Natural killer cell (primary cell): ENCODE results near the gene ERC1. TPM values are rescaled to one million over a fixed set of nuclear protein-coding genes. Genes with fewer than 3 reads are reported as not detected.

Experiments used
- ATAC-seq, 3 donors: fragments of 150-1000 bp in 2 of 3; fragments of 200-7000 bp in 1 of 3; cut with Tn5 transposase; 1 replicate in 1 of 3; 2 replicates in 2 of 3; pipeline ENCODE4 v1.10.0; 2021; ENCODE audit warnings: mild to moderate bottlenecking in 2 of 3, moderate library complexity in 2 of 3
- DNase-seq, 2 donors: peaks; one replicate each; pipeline versions ENCODE4 v3.0.0 to v3.0.0-alpha.2; 2013 to 2021; ENCODE audit warnings: mixed read lengths in 1 of 2
- H3K27ac ChIP-seq: one replicate; pipeline ENCODE4 v1.5.1; 2013; ENCODE audit warnings: mild to moderate bottlenecking, low read length
- H3K27me3 ChIP-seq: one replicate; pipeline ENCODE4 v1.6.1; 2013; ENCODE audit warnings: low read length; ENCODE audit not compliant: control insufficient read depth, insufficient read depth
- H3K36me3 ChIP-seq: one replicate; pipeline ENCODE4 v1.6.1; 2013; ENCODE audit warnings: low read length; ENCODE audit not compliant: control insufficient read depth, insufficient read depth
- H3K4me1 ChIP-seq: one replicate; pipeline ENCODE4 v1.6.1; 2013; ENCODE audit warnings: low read length; ENCODE audit not compliant: control insufficient read depth, insufficient read depth
- H3K4me3 ChIP-seq: one replicate; pipeline ENCODE4 v1.5.1; 2013; ENCODE audit warnings: low read length
- H3K9me3 ChIP-seq: one replicate; pipeline ENCODE4 v1.6.1; 2013; ENCODE audit warnings: low read length; ENCODE audit not compliant: control insufficient read depth, insufficient read depth
- H3K27ac Mint-ChIP-seq, 2 donors: one replicate each; pipeline ENCODE4 v1.8.0; 2022; ENCODE audit warnings: mild to moderate bottlenecking in 2 of 2, mixed read lengths in 2 of 2, moderate library complexity in 1 of 2
- H3K27me3 Mint-ChIP-seq, 2 donors: one replicate each; pipeline ENCODE4 v1.8.0; 2022; ENCODE audit warnings: low read depth in 2 of 2, mixed read lengths in 2 of 2
- H3K36me3 Mint-ChIP-seq: one replicate; pipeline ENCODE4 v1.8.0; 2022; ENCODE audit warnings: mixed read lengths
- H3K4me1 Mint-ChIP-seq, 2 donors: one replicate each; pipeline ENCODE4 v1.8.0; 2022; ENCODE audit warnings: mixed read lengths in 2 of 2
- H3K4me3 Mint-ChIP-seq: one replicate; pipeline ENCODE4 v1.8.0; 2022; ENCODE audit warnings: mild to moderate bottlenecking, moderate library complexity, mixed read lengths
- H3K9me3 Mint-ChIP-seq, 2 donors: one replicate each; pipeline ENCODE4 v1.8.0; 2022; ENCODE audit warnings: mixed read lengths in 2 of 2
- CTCF ChIP-seq: fragments of 200-600 bp; IDR thresholded peaks from one replicate; pipeline ENCODE4 v1.8.0; 2022; ENCODE audit warnings: antibody characterized with exemption
- WGBS: methylation state at CpG from one replicate; pipeline ENCODE4 v1.1.7; 2013; ENCODE audit warnings: missing lambda C conversion rate; ENCODE audit not compliant: insufficient coverage; 5-methylcytosine and 5-hydroxymethylcytosine counted together
- intact Hi-C: fragments of 100-400 bp; cut with micrococcal nuclease; formaldehyde crosslinking; loops from one replicate; pipeline ENCODE4 v1.14.2; 2022
- total RNA-seq, 4 donors: library from RNA; stranded (reverse); fragments of 120-200 nt in 1 of 4; gene quantifications; one replicate each; pipeline versions ENCODE4 v1.2.3 to v1.2.4, GENCODE V29; 2013 to 2022

Gene ERC1
- total RNA-seq, 3 donors from 2014 or later (not counting 1 experiment from before 2014, with no cell fraction given) = 43.5 to 54.0 (median 44.9) TPM

GRCh38 chr12:1515428-1515827 lies 524.4 kb downstream of the ERC1 start:
- ATAC-seq (no peak), DNase-seq (no peak)
- no peak overlapping the region for H3K27ac Mint-ChIP-seq
- Histone ChIP-seq H3K36me3 (no peaks in the 10 kb centered on the region), H3K9me3 (no peaks in the 10 kb centered on the region), H3K27me3 (peaks cover 15% of the 10 kb centered on the region), H3K27ac (no peak overlapping the region), H3K4me3 (no peak overlapping the region), H3K4me1 (no peaks in the 10 kb centered on the region)
- H3K9me3 Mint-ChIP-seq = no peaks in the 10 kb centered on the region
- no CpG with 5 or more reads among the region's 1 CpG for WGBS
- H3K27me3 Mint-ChIP-seq = peaks cover 37 to 57% of the 10 kb centered on the region in 2 donors
- no peaks in the 10 kb centered on the region for H3K36me3 Mint-ChIP-seq
- no peak overlapping the region for H3K4me3 Mint-ChIP-seq
- TF ChIP-seq CTCF = no peak
- intact Hi-C loops = no loop called here
- peaks cover 0 to 5% of the 10 kb centered on the region in 2 donors for H3K4me1 Mint-ChIP-seq

- WGBS = 33% methylated on average over 1 of the region's 2 CpGs
- Mint-ChIP-seq H3K4me3 (no peak overlapping the region), H3K27me3 (peaks cover 36 to 60% of the 10 kb centered on the region in 2 donors), H3K27ac (no peak overlapping the region), H3K9me3 (no peaks in the 10 kb centered on the region), H3K4me1 (peaks cover 0 to 3% of the 10 kb centered on the region in 2 donors), H3K36me3 (no peaks in the 10 kb centered on the region)
- Histone ChIP-seq H3K36me3 (no peaks in the 10 kb centered on the region), H3K4me1 (no peaks in the 10 kb centered on the region), H3K27ac (no peak overlapping the region), H3K9me3 (no peaks in the 10 kb centered on the region), H3K27me3 (peaks cover 17% of the 10 kb centered on the region), H3K4me3 (no peak overlapping the region)
- TF ChIP-seq CTCF = no peak
- intact Hi-C loops = no loop called here
- DNase-seq = no peak
- ATAC-seq = no peak
Measured at GRCh38 chr12:1517007-1517406, 526.0 kb downstream of the ERC1 start.

GRCh38 chr12:1517734-1518525 lies 526.9 kb downstream of the ERC1 start:
- WGBS = 94% methylated on average over 6 of the region's 8 CpGs
- Histone ChIP-seq H3K4me1 (no peaks in the 10 kb centered on the region), H3K27ac (no peak overlapping the region), H3K27me3 (peaks cover 17% of the 10 kb centered on the region), H3K4me3 (no peak overlapping the region), H3K36me3 (no peaks in the 10 kb centered on the region), H3K9me3 (no peaks in the 10 kb centered on the region)
- Mint-ChIP-seq H3K4me1 (no peaks in the 10 kb centered on the region), H3K27ac (no peak overlapping the region), H3K36me3 (no peaks in the 10 kb centered on the region), H3K27me3 (peaks cover 29 to 53% of the 10 kb centered on the region in 2 donors), H3K9me3 (no peaks in the 10 kb centered on the region), H3K4me3 (no peak overlapping the region)
- DNase-seq = no peak
- no peak for TF ChIP-seq CTCF
- intact Hi-C loops = no loop called here
- ATAC-seq = no peak
